HCT116 (cell line): ENCODE data around the gene ACTR3.
A peak's percentile ranks its signal among the peaks of the same experiment; 100 is the strongest.

Experiments
- ATF3 ChIP-seq: IDR thresholded peaks from 2 replicates; pipeline ENCODE4 v1.6.1; 2012
- EZH2phosphoT487 ChIP-seq: fragments of 200-600 bp; IDR thresholded peaks from 2 replicates; pipeline ENCODE4 v1.6.1; 2018; ENCODE audit warnings: antibody characterized with exemption, borderline replicate concordance
- POLR2A ChIP-seq: IDR thresholded peaks from 2 replicates; pipeline ENCODE4 v1.7.0; 2011; ENCODE audit warnings: borderline replicate concordance; ENCODE audit not compliant: insufficient read depth, insufficient read length; ENCODE audit errors: extremely low read depth
- POLR2AphosphoS5 ChIP-seq: IDR thresholded peaks from 2 replicates; pipeline ENCODE4 v1.6.1; 2011; ENCODE audit warnings: mild to moderate bottlenecking, low read depth, low read length, moderate library complexity
- RAD21 ChIP-seq: IDR thresholded peaks from 2 replicates; pipeline ENCODE4 v1.6.1; 2012; ENCODE audit warnings: low read depth, mild to moderate bottlenecking
- SP1 ChIP-seq: IDR thresholded peaks from 2 replicates; pipeline ENCODE4 v1.6.1; 2012; ENCODE audit warnings: low read depth
- TCF7L2 ChIP-seq: IDR thresholded peaks from 2 replicates; pipeline ENCODE4 v1.7.0; 2011; ENCODE audit warnings: borderline replicate concordance, inconsistent platforms; ENCODE audit not compliant: insufficient read depth, insufficient read length; ENCODE audit errors: extremely low read depth
- YY1 ChIP-seq: IDR thresholded peaks from 2 replicates; pipeline ENCODE4 v1.6.1; 2011; ENCODE audit warnings: low read length, low read depth, moderate library complexity, mild to moderate bottlenecking; ENCODE audit not compliant: insufficient replicate concordance; ENCODE audit errors: extremely low read depth
- ZFX ChIP-seq: fragments of 450-650 bp; IDR thresholded peaks from 2 replicates; pipeline ENCODE4 v1.6.1; 2017
- TF ChIP-seq, protein P1 (sequence below), 3 experiments: fragments of 200-600 bp in 1 of 3; sonication (generic) in 1 of 3; IDR thresholded peaks in 2 of 3; conservative IDR thresholded peaks in 1 of 3; 2 replicates each; pipeline ENCODE4 v1.5.1; 2012 to 2017; ENCODE audit warnings: low read depth in 2 of 3, low read length in 2 of 3, antibody characterized with exemption in 1 of 3, borderline replicate concordance in 1 of 3, control low read depth in 1 of 3, mild to moderate bottlenecking in 1 of 3, mixed read lengths in 1 of 3, mixed run types in 1 of 3, moderate library complexity in 1 of 3; ENCODE audit not compliant: insufficient read depth in 1 of 3
- TF ChIP-seq, protein P2 (sequence below): IDR thresholded peaks from 2 replicates; pipeline ENCODE4 v1.6.1; 2012; ENCODE audit warnings: low read depth

GRCh38 chr2:113996671-113997594 lies 107.0 kb downstream of the ACTR3 start:
- TF ChIP-seq EZH2phosphoT487 (no peak), POLR2A (no peak), SP1 (no peak), YY1 (no peak), POLR2AphosphoS5 (no peak), ZFX (no peak), RAD21 (peak; percentile 31), ATF3 (no peak), TCF7L2 (no peak)
- TF ChIP-seq, protein P1, sequence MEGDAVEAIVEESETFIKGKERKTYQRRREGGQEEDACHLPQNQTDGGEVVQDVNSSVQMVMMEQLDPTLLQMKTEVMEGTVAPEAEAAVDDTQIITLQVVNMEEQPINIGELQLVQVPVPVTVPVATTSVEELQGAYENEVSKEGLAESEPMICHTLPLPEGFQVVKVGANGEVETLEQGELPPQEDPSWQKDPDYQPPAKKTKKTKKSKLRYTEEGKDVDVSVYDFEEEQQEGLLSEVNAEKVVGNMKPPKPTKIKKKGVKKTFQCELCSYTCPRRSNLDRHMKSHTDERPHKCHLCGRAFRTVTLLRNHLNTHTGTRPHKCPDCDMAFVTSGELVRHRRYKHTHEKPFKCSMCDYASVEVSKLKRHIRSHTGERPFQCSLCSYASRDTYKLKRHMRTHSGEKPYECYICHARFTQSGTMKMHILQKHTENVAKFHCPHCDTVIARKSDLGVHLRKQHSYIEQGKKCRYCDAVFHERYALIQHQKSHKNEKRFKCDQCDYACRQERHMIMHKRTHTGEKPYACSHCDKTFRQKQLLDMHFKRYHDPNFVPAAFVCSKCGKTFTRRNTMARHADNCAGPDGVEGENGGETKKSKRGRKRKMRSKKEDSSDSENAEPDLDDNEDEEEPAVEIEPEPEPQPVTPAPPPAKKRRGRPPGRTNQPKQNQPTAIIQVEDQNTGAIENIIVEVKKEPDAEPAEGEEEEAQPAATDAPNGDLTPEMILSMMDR (IDR thresholded peaks at IDR 0.05 in 2 of 3, conservative IDR thresholded peaks at IDR 0.05 in 1 of 3; ENCODE audit: borderline replicate concordance in 1 of 3, insufficient read depth in 1 of 3, low read depth in 2 of 3, low read length in 2 of 3), result 0 out of 6 replicates have a peak, but pooled peaks of 1 of the 3 experiments have one; percentile 10
- TF ChIP-seq, protein P2, sequence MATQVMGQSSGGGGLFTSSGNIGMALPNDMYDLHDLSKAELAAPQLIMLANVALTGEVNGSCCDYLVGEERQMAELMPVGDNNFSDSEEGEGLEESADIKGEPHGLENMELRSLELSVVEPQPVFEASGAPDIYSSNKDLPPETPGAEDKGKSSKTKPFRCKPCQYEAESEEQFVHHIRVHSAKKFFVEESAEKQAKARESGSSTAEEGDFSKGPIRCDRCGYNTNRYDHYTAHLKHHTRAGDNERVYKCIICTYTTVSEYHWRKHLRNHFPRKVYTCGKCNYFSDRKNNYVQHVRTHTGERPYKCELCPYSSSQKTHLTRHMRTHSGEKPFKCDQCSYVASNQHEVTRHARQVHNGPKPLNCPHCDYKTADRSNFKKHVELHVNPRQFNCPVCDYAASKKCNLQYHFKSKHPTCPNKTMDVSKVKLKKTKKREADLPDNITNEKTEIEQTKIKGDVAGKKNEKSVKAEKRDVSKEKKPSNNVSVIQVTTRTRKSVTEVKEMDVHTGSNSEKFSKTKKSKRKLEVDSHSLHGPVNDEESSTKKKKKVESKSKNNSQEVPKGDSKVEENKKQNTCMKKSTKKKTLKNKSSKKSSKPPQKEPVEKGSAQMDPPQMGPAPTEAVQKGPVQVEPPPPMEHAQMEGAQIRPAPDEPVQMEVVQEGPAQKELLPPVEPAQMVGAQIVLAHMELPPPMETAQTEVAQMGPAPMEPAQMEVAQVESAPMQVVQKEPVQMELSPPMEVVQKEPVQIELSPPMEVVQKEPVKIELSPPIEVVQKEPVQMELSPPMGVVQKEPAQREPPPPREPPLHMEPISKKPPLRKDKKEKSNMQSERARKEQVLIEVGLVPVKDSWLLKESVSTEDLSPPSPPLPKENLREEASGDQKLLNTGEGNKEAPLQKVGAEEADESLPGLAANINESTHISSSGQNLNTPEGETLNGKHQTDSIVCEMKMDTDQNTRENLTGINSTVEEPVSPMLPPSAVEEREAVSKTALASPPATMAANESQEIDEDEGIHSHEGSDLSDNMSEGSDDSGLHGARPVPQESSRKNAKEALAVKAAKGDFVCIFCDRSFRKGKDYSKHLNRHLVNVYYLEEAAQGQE, result no peak
